ENCODE measurements around the gene POLR2C. TPM values are rescaled to one million over a fixed set of nuclear protein-coding genes. Genes with fewer than 3 reads are reported as not detected.

POLR2C gene
- total RNA-seq, 1 experiment from 2014 or later = 85.6 TPM

DNA sequence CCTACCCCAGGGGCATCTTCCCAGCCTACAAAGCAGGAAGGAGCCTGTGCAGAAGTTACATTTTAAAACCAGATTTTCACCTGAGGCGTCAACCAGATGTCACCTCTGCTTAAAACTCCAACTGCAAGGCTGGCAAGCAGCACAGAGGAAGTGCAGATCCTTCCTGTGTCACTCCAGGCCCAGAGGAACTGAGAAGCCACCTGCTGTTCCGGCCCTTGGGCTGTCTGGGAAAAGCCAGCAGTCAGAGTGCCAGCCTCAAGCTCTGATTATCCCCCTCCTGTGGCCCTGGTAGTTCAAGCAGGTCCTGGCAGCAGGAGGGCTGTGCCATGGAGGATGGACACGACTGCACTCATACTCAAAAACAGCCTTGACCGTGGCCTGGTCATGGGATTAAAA, 10.2 kb downstream of the POLR2C start:
- Histone ChIP-seq H3K18ac (ENCODE audit: insufficient read length, low read depth, low read length) (no peak overlapping the region), H3K4ac (ENCODE audit: low read depth, low read length) (no peak overlapping the region), H3K79me2 (ENCODE audit: insufficient read depth, low read length) (no peaks in the 10 kb centered on the region), H2BK20ac (ENCODE audit: low read depth, low read length, poor library complexity, severe bottlenecking) (no peak overlapping the region), H3K27me3 (ENCODE audit: insufficient read depth, low read length) (no peaks in the 10 kb centered on the region), H4K91ac (ENCODE audit: insufficient read length, low read depth, low read length) (no peak overlapping the region), H3K56ac (ENCODE audit: insufficient read length, low read depth, low read length) (no peak overlapping the region), H4K5ac (ENCODE audit: insufficient read length, low read depth, low read length) (no peak overlapping the region), H4K20me1 (ENCODE audit: control insufficient read depth, insufficient read depth, insufficient read length) (no peaks in the 10 kb centered on the region), H2BK5ac (ENCODE audit: insufficient read length, low read length) (no peak overlapping the region), H3K4me2 (ENCODE audit: insufficient read depth, insufficient read length, low read length) (no peak overlapping the region), H3K27ac (ENCODE audit: insufficient read length, low read depth, low read length) (no peak overlapping the region), H3K79me1 (ENCODE audit: insufficient read depth, low read depth, low read length, poor library complexity, severe bottlenecking) (no peaks in the 10 kb centered on the region), H4K8ac (replicated peaks; ENCODE audit: insufficient read length, low read depth, low read length) (no peak overlapping the region), H3K9ac (ENCODE audit: extremely low read depth, insufficient read length, low read length) (no peak overlapping the region), H2BK15ac (ENCODE audit: low read depth, low read length) (no peak overlapping the region), H3K9me3 (ENCODE audit: control insufficient read depth, low read depth, low read length) (no peaks in the 10 kb centered on the region), H3K23me2 (ENCODE audit: insufficient read length, low read depth, low read length, poor library complexity, severe bottlenecking) (no peaks in the 10 kb centered on the region), H2BK12ac (ENCODE audit: insufficient read length, low read depth, low read length) (no peak overlapping the region), H3K14ac (ENCODE audit: insufficient read depth, low read length) (no peak overlapping the region), H3T11ph (ENCODE audit: low read length) (no peak overlapping the region), H2BK120ac (ENCODE audit: low read depth, low read length, poor library complexity, severe bottlenecking) (no peak overlapping the region), H3K23ac (ENCODE audit: insufficient read length, low read depth, low read length) (no peak overlapping the region), H3K4me1 (ENCODE audit: insufficient read depth, low read length) (peaks cover 17% of the 10 kb centered on the region; the same call in 1 of the 2 replicates), H2AK5ac (ENCODE audit: insufficient read length, low read length) (no peak overlapping the region), H2AFZ (ENCODE audit: low read length) (no peak overlapping the region)
- TF ChIP-seq, protein P1, sequence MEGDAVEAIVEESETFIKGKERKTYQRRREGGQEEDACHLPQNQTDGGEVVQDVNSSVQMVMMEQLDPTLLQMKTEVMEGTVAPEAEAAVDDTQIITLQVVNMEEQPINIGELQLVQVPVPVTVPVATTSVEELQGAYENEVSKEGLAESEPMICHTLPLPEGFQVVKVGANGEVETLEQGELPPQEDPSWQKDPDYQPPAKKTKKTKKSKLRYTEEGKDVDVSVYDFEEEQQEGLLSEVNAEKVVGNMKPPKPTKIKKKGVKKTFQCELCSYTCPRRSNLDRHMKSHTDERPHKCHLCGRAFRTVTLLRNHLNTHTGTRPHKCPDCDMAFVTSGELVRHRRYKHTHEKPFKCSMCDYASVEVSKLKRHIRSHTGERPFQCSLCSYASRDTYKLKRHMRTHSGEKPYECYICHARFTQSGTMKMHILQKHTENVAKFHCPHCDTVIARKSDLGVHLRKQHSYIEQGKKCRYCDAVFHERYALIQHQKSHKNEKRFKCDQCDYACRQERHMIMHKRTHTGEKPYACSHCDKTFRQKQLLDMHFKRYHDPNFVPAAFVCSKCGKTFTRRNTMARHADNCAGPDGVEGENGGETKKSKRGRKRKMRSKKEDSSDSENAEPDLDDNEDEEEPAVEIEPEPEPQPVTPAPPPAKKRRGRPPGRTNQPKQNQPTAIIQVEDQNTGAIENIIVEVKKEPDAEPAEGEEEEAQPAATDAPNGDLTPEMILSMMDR (conservative IDR thresholded peaks at IDR 0.05) = no peak
- WGBS (ENCODE audit: extremely low coverage, insufficient read length, low lambda C conversion rate) = no CpG with 5 or more reads among the region's 4 CpGs
- H3K4me1 Mint-ChIP-seq = peaks cover 29 to 43% of the 10 kb centered on the region in 2 experiments
- H3K4me3 Mint-ChIP-seq = 0 out of 5 replicates have a peak overlapping the region, but pooled peaks of 1 of the 2 experiments have one; percentile 74
- no peaks in the 10 kb centered on the region for H3K9me3 Mint-ChIP-seq
- peak; percentile 56 for DNase-seq
- no peaks in the 10 kb centered on the region for H3K27me3 Mint-ChIP-seq (ENCODE audit: low read depth)
- H3K36me3 Mint-ChIP-seq (ENCODE audit: insufficient read depth in 1 of 3, low read depth in 3 of 3) = peaks cover 28 to 50% (median 44%) of the 10 kb centered on the region in 3 experiments
- peak overlapping the region in 2 of 3 experiments; percentile 48 to 64; a peak in 3 of 7 replicates for H3K27ac Mint-ChIP-seq

Data from H9 (cell line).